NOMO-1 treated with DMSO at 0.1 percent for 48 hours (cell line): ENCODE data around the gene SPRN.
A peak's percentile ranks its signal among the peaks of the same experiment; 100 is the strongest.
"Not testable (repeated sequence)": the region's sequence is repeated elsewhere in the genome, so short reads cannot be mapped to it uniquely, and the experiment has no call there.

Source experiments
- DNase-seq: peaks from one replicate; lab custom pipeline; 2025; ENCODE audit not compliant: unreplicated experiment; lab: John Stamatoyannopoulos, UW

SPRN gene

DNA sequence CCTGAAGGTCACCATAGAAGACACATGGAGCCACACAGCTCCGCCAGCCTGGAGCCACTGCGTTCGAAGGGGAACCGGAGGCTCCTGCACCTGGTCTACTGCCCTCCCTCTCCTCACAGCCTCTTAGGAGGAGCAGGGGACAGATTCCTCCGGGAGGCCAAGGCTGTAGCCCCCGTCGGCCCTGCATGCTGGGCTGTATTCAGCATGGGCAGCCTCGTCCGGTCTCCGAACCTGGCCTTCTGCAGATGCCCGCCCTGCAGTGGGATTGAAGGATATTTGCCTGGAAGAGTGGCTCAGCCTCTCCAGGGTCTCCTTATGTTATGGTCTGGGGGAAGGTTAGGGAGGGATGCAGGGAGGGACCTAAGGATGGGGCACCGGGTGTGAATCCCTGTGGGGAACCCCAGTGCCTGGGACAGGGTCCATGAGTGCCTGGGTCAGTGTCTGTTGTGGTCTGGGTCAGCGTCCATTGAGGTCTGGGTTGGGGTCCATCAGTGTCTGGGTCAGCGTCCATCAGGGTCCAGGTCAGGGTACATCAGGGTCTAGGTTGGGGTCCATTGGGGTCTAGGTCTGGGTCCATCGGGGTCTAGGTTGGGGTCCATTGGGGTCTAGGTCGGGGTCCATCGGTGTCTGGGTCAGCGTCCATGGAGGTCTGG lies 16.3 kb upstream of the SPRN start:
- no peak for DNase-seq

GRCh38 chr10:133439517-133440461 lies 15.4 kb upstream of the SPRN start:
- no peak for DNase-seq

GRCh38 chr10:133438711-133439273 lies 14.4 kb upstream of the SPRN start:
- peak; percentile 52 for DNase-seq

GRCh38 chr10:133432789-133433188 lies 8.4 kb upstream of the SPRN start:
- not testable (repeated sequence) for DNase-seq

DNA sequence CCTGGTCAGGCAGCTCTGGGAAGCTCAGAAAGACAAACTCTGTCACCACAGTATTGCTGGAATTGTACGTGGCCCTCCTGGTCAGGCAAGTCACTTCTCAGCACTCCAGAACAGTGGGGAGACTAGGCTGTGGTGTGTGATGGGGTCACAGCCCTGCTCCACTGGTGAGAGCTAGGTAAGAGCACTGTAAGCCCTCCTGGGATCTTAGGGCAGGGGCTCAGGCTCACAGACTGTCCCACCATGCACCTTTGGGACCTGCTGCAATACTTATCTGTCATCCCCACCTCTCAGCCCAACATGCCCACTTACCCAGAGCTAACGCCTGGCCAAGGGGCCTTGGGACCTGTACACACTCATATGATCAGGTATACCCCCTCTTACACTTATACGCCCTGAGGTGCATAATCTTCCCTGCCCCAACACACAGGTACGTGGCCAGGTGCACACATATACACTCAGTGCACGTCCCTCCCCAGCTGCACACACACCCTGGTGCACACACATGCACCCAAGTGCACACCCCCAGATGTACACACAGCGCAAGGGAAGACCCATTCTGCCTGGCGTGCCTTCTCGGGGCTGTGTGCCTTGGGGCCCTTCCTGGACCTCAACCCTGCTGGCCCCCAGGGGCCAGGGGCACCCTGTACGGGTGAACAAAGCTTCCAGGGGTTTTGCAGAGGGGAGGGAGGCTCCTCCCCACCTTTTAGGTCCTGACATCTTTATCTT lies 7.6 kb upstream of the SPRN start:
- not testable (repeated sequence) for DNase-seq

GRCh38 chr10:133429571-133429970 lies 5.1 kb upstream of the SPRN start:
- DNase-seq, result not testable (repeated sequence)

GRCh38 chr10:133424102-133424501 lies 323 bp downstream of the SPRN start:
- not testable (repeated sequence) for DNase-seq

GRCh38 chr10:133422807-133423771 lies 1.3 kb downstream of the SPRN start:
- DNase-seq, result no peak

DNA sequence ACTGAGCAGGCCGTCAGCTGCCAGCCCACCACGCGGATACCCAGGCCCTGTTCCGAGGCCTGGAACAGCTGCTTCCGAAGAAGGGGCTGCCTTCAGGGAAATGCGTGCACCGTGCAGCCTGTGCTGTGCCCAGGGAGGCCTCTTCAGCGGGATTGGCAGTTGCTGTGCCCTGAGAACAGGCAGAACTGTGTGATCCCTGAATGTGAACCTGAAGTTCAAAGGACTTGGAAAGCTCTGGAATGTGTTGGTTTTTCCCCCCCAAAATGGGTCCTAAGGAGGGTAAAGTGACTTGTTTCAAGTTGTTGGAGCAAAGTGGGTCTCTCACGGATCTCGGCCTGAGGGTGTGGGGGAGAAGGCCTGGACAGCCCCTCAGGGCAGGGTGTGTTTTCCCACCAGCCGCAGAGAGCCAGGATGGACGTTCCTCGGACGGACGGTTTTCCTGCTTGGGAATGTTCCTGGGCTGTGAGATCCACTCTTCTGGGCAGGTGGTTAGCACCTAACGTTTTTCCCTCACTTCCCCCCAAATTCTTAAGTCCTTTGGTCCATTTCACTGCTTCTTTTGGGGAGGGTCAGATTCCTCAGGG lies 2.1 kb downstream of the SPRN start:
- DNase-seq, result no peak

DNA sequence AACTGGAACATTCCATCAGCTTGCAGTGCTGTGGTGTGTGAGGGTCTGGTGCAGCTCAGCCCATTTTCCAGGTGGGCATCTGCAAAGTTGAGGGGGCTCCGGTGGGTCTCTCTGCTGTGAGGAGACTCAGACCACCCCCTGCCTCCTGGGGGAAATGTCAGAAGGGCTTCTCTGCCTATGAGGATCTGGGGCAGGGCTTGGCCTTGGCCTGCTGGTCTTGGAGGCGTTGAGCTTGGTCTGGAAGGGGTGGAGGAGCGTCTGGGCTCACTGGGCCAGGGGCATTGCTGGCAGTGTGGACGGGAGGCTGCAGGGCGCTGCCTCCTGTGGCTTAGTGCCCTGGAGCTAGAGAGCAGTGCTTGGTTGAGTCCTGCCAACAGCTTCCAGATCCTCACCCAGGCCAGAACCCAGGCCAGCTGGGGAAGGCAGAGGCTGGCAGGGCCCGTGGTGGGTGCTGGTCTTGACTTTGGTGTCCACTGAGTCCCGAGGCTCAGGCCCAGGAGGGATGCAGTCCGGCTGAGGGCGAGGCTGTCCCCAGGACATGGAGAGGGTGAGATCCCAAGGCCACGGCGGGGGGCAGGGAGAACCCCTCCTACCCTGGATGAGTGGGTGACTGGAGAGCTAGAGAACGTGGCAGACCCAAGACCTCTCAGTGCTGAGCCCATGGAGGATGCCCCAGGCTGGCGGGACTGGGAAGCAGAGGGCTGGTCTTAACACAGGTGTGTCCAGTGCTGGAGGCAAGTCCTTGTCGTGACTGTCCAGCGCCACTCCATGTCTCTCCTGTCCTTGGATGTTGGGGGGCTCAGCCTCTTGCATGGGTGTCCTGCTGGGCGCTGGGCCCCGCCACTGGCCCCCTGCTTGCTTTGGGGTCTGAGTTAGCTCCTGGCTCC lies 2.8 kb downstream of the SPRN start:
- no peak for DNase-seq

GRCh38 chr10:133420579-133420978 lies 3.8 kb downstream of the SPRN start:
- DNase-seq, result no peak

- DNase-seq, result no peak
Measured at GRCh38 chr10:133420028-133420427, 4.4 kb downstream of the SPRN start.

- DNase-seq, result no peak
Measured at GRCh38 chr10:133419211-133419950, 5.0 kb downstream of the SPRN start.

GRCh38 chr10:133418289-133418993 lies 6.0 kb downstream of the SPRN start:
- DNase-seq, result no peak

GRCh38 chr10:133415752-133416151 lies 8.7 kb downstream of the SPRN start:
- DNase-seq, result no peak

DNA sequence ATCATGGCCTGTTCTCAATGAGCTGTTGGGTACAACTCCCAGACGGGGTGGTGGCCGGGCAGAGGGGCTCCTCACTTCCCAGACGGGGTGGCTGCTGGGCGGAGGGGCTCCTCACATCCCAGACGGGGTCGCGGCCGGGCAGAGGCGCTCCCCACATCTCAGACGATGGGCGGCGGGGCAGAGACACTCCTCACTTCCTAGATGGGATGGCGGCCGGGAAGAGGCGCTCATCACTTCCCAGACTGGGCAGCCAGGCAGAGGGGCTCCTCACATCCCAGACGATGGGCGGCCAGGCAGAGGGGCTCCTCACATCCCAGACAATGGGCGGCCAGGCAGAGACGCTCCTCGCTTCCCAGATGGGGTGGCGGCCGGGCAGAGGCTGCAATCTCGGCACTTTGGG lies 10.0 kb downstream of the SPRN start:
- not testable (repeated sequence) for DNase-seq

DNA sequence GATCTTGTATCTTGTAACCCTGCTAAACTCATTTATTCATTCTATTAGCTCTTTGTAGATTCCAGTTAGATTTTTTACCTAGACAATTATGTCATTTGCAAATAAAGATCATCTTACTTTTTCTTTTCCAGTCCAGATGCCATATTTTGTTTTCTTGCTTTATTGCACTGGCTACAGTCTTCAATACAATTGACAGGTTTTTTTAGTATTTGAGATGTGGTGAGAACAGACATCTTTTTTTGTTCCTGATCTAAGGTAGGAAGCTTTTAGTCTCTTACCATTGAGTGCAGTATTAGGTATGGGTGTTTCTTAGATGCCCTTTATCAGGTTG lies 12.1 kb downstream of the SPRN start:
- no peak for DNase-seq
